ENCODE results near the gene THRAP3. TPM values are rescaled to one million over a fixed set of nuclear protein-coding genes. Genes with fewer than 3 reads are reported as not detected.
A peak's percentile ranks its signal among the peaks of the same experiment; 100 is the strongest.

The THRAP3 gene
- total RNA-seq, 1 experiment from 2014 or later: 133 TPM

DNA sequence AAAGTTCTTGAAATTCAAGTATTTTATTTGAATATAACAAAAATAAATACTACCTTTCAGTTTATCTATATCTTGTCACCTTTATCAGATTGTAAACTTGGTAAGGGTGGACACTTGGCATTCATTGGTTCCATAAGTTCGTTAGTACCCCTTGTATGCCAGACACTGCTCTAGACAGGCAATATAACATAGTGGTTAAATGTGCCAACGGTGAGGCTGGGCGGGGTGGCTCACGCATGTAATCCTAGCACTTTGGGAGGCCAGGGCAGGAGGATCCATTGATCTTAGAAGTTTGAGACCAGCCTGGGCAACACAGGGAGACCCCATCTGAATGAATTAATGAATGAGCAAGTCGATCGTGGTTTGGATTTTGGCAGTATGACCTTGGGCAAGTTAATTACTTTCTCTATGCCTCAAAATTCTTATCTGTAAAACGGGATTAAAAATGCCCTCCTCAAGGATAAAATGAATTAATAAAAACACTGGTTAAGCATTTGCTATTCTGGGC, 55.6 kb downstream of the THRAP3 start:
- H3K36me3 ChIP-seq (ENCODE audit: insufficient read depth, low read length, poor library complexity, severe bottlenecking): peaks cover 22% of the 10 kb centered on the region
- POLR2A ChIA-PET (ENCODE audit: low non-redundant PET): no interaction called here
- peaks cover 21% of the 10 kb centered on the region for H3K4me1 ChIP-seq (ENCODE audit: insufficient read depth, low read length, poor library complexity, severe bottlenecking)
- no peak overlapping the region for H3K4me3 ChIP-seq (ENCODE audit: low read depth, low read length, poor library complexity, severe bottlenecking)
- CTCF ChIA-PET: no interaction called here
- H3K27me3 ChIP-seq (replicated peaks; ENCODE audit: insufficient read depth, low read depth, low read length, poor library complexity): no peaks in the 10 kb centered on the region
- no peaks in the 10 kb centered on the region for H3K9me3 ChIP-seq (ENCODE audit: low read depth, low read length, poor library complexity, severe bottlenecking)
- no TSS peak for BruUV-seq (replicated peaks)
- no peak for DNase-seq (ENCODE audit: low spot score)
- intact Hi-C loops (cut with micrococcal nuclease; ENCODE audit: unreplicated experiment): no loop called here
- H3K27ac ChIP-seq (ENCODE audit: low read depth, low read length, poor library complexity, severe bottlenecking): no peak overlapping the region
- TF ChIP-seq, protein P1, sequence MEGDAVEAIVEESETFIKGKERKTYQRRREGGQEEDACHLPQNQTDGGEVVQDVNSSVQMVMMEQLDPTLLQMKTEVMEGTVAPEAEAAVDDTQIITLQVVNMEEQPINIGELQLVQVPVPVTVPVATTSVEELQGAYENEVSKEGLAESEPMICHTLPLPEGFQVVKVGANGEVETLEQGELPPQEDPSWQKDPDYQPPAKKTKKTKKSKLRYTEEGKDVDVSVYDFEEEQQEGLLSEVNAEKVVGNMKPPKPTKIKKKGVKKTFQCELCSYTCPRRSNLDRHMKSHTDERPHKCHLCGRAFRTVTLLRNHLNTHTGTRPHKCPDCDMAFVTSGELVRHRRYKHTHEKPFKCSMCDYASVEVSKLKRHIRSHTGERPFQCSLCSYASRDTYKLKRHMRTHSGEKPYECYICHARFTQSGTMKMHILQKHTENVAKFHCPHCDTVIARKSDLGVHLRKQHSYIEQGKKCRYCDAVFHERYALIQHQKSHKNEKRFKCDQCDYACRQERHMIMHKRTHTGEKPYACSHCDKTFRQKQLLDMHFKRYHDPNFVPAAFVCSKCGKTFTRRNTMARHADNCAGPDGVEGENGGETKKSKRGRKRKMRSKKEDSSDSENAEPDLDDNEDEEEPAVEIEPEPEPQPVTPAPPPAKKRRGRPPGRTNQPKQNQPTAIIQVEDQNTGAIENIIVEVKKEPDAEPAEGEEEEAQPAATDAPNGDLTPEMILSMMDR (conservative IDR thresholded peaks at IDR 0.05; ENCODE audit: low read depth, low read length): no peak
- TF ChIP-seq EZH2 (IDR thresholded peaks at IDR 0.05; ENCODE audit: borderline replicate concordance, low read depth, low read length, poor library complexity, severe bottlenecking): no peak

DNA sequence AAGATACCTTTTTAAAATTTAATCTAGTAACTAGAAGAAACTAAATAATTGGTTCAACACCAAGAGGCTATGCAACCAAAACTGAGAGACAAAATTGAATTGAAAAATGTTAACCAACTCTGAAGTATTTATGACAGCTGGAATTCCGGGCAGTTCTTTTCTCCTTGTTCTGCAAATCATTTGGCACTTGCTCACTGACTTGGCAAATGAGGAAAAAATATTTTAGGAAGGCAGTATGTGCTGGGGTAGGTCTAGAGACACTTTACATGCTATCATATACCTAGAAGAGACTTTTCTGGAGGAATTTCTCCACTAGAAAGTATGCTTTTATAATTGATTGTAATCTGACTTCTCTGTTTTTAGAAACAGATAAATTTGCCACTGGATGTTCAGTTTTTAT, 59.8 kb downstream of the THRAP3 start:
- no peak overlapping the region for H3K4me3 ChIP-seq (ENCODE audit: low read depth, low read length, poor library complexity, severe bottlenecking)
- peaks cover 21% of the 10 kb centered on the region for H3K4me1 ChIP-seq (ENCODE audit: insufficient read depth, low read length, poor library complexity, severe bottlenecking)
- H3K36me3 ChIP-seq (ENCODE audit: insufficient read depth, low read length, poor library complexity, severe bottlenecking): peaks cover 62% of the 10 kb centered on the region
- POLR2A ChIA-PET (ENCODE audit: low non-redundant PET): interaction anchor here (0.7 kb wide), 1 partner anchor 121 kb away, joined by 4 read pairs; no protein-coding TSS in a partner anchor
- no TSS peak for BruUV-seq (replicated peaks)
- peak overlapping the region; percentile 13 for H3K27ac ChIP-seq (ENCODE audit: low read depth, low read length, poor library complexity, severe bottlenecking)
- H3K27me3 ChIP-seq (replicated peaks; ENCODE audit: insufficient read depth, low read depth, low read length, poor library complexity): no peaks in the 10 kb centered on the region
- intact Hi-C loops (cut with micrococcal nuclease; ENCODE audit: unreplicated experiment): loop anchor here (2.0 kb wide), 1 partner anchor 185 kb away; no protein-coding TSS in a partner anchor
- DNase-seq (ENCODE audit: low spot score): no peak
- TF ChIP-seq EZH2 (IDR thresholded peaks at IDR 0.05; ENCODE audit: borderline replicate concordance, low read depth, low read length, poor library complexity, severe bottlenecking): no peak
- TF ChIP-seq, protein P1 (conservative IDR thresholded peaks at IDR 0.05; ENCODE audit: low read depth, low read length): no peak
- CTCF ChIA-PET: interaction anchor here (0.6 kb wide), 1 partner anchor 49 kb away, joined by 3 read pairs; no protein-coding TSS in a partner anchor
- no peaks in the 10 kb centered on the region for H3K9me3 ChIP-seq (ENCODE audit: low read depth, low read length, poor library complexity, severe bottlenecking)

DNA sequence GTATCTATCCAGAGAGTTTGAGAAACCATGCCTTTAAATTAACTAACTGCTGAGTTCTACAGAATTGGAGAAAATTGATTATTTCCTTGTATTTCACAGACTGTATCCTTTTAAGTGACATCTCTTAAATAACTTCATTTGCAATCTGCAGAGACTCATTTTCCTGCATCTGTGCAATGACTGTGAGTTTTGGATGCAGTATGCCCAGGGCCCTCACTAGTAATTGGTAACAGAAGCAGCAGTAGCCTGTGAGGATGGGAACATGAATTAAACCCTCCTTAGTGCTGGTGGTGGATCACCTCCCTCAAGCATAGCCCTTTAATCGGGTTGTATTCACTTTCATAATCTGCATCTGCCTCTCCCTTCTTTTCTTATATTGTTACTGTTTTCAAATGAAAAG, 60.3 kb downstream of the THRAP3 start:
- DNase-seq (ENCODE audit: low spot score): no peak
- H3K9me3 ChIP-seq (ENCODE audit: low read depth, low read length, poor library complexity, severe bottlenecking): no peaks in the 10 kb centered on the region
- CTCF ChIA-PET: no interaction called here
- TF ChIP-seq, protein P1 (conservative IDR thresholded peaks at IDR 0.05; ENCODE audit: low read depth, low read length): no peak
- no peak for TF ChIP-seq EZH2 (IDR thresholded peaks at IDR 0.05; ENCODE audit: borderline replicate concordance, low read depth, low read length, poor library complexity, severe bottlenecking)
- H3K4me3 ChIP-seq (ENCODE audit: low read depth, low read length, poor library complexity, severe bottlenecking): no peak overlapping the region
- peaks cover 67% of the 10 kb centered on the region for H3K36me3 ChIP-seq (ENCODE audit: insufficient read depth, low read length, poor library complexity, severe bottlenecking)
- no peaks in the 10 kb centered on the region for H3K27me3 ChIP-seq (replicated peaks; ENCODE audit: insufficient read depth, low read depth, low read length, poor library complexity)
- peaks cover 21% of the 10 kb centered on the region for H3K4me1 ChIP-seq (ENCODE audit: insufficient read depth, low read length, poor library complexity, severe bottlenecking)
- H3K27ac ChIP-seq (ENCODE audit: low read depth, low read length, poor library complexity, severe bottlenecking): peak overlapping the region; percentile 13
- POLR2A ChIA-PET (ENCODE audit: low non-redundant PET): no interaction called here
- intact Hi-C loops (cut with micrococcal nuclease; ENCODE audit: unreplicated experiment): loop anchor here (2.0 kb wide), 1 partner anchor 186 kb away; no protein-coding TSS in a partner anchor
- no TSS peak for BruUV-seq (replicated peaks)
